ENCODE measurements around the gene PBOV1.

- no peak for TF ChIP-seq BCL11A (tag by site-specific recombination; IDR thresholded peaks at IDR 0.05; ENCODE audit: low read depth)
- no peak for TF ChIP-seq CTCF (tag by site-specific recombination; IDR thresholded peaks at IDR 0.05)
- no peak for TF ChIP-seq ZNF221 (tag by site-specific recombination; IDR thresholded peaks at IDR 0.05; ENCODE audit: borderline replicate concordance)
- TF ChIP-seq KLF1 (tag by site-specific recombination; IDR thresholded peaks at IDR 0.05): no peak
- no peak for TF ChIP-seq SETDB1 (IDR thresholded peaks at IDR 0.05; ENCODE audit: insufficient read length, low read length)
- TF ChIP-seq ZNF175 (tag by site-specific recombination; IDR thresholded peaks at IDR 0.05): no peak
- no peak for TF ChIP-seq PRDM4 (tag by site-specific recombination; IDR thresholded peaks at IDR 0.05)
- TF ChIP-seq REST (tag by site-specific recombination; IDR thresholded peaks at IDR 0.05): no peak
- TF ChIP-seq ZNF354C (tag by site-specific recombination; IDR thresholded peaks at IDR 0.05; ENCODE audit: borderline replicate concordance, low read depth): no peak
- TF ChIP-seq ZNF544 (tag by site-specific recombination; IDR thresholded peaks at IDR 0.05): no peak
- no peak for TF ChIP-seq ZNF214 (tag by site-specific recombination; IDR thresholded peaks at IDR 0.05; ENCODE audit: borderline replicate concordance)
- TF ChIP-seq ZBTB11 (tag by site-specific recombination; conservative IDR thresholded peaks at IDR 0.05; ENCODE audit: low read depth): no peak
Measured at GRCh38 chr6:138211601-138212000, 6.7 kb downstream of the PBOV1 start.
